Tibial nerve (tissue), 4 donors: ENCODE measurements around the gene BCAS3. TPM values are rescaled to one million over a fixed set of nuclear protein-coding genes. Genes with fewer than 3 reads are reported as not detected.

Experiments used
- DNase-seq, 2 donors: peaks; one replicate each; pipeline ENCODE4 v3.0.0-alpha.2; 2019; ENCODE audit warnings: low spot score in 2 of 2
- H3K27ac ChIP-seq, 4 donors: fragments of 200-600 bp; sonication (generic) in 3 of 4; one replicate each; pipeline ENCODE4 v1.5.1; 2017 to 2019; ENCODE audit warnings: mild to moderate bottlenecking in 1 of 4
- H3K27me3 ChIP-seq, 2 donors: fragments of 200-600 bp; sonication (generic) in 1 of 2; one replicate each; pipeline versions ENCODE4 v1.5.1 to v1.6.0; 2017 to 2019
- H3K36me3 ChIP-seq, 3 donors: fragments of 200-600 bp; sonication (generic); one replicate each; pipeline ENCODE4 v1.5.1; 2018 to 2019
- H3K4me1 ChIP-seq, 4 donors: fragments of 200-600 bp; sonication (generic) in 3 of 4; one replicate each; pipeline ENCODE4 v1.5.1; 2017 to 2019
- H3K4me3 ChIP-seq, 4 donors: fragments of 200-600 bp; sonication (generic) in 3 of 4; one replicate each; pipeline ENCODE4 v1.5.1; 2017 to 2019; ENCODE audit warnings: mild to moderate bottlenecking in 1 of 4, moderate library complexity in 1 of 4
- H3K9me3 ChIP-seq, 4 donors: fragments of 200-600 bp; sonication (generic) in 3 of 4; one replicate each; pipeline ENCODE4 v1.5.1; 2017 to 2019
- CTCF ChIP-seq, 5 experiments: fragments of 200-600 bp in 3 of 5; fragments of 450-650 bp in 2 of 5; sonication (generic) in 3 of 5; IDR thresholded peaks; one replicate each; pipeline ENCODE4 v1.5.1; 2016 to 2019; ENCODE audit warnings: antibody characterized with exemption in 5 of 5, mild to moderate bottlenecking in 3 of 5, moderate library complexity in 2 of 5
- EP300 ChIP-seq, 2 donors: sonication (generic); formaldehyde crosslinking; IDR thresholded peaks; one replicate each; pipeline ENCODE4 v1.6.1; 2017; ENCODE audit warnings: antibody characterized with exemption in 2 of 2, mild to moderate bottlenecking in 1 of 2
- POLR2A ChIP-seq, 2 donors: fragments of 450-650 bp; IDR thresholded peaks; one replicate each; pipeline ENCODE4 v1.6.1; 2017; ENCODE audit warnings: antibody characterized with exemption in 2 of 2, mild to moderate bottlenecking in 2 of 2, moderate library complexity in 2 of 2
- WGBS, 2 donors: methylation state at CpG; one replicate each; pipeline ENCODE4 v1.1.5; 2018; 5-methylcytosine and 5-hydroxymethylcytosine counted together
- total RNA-seq, 4 donors: library from RNA; depleted of rRNA; stranded (reverse); fragments of >200 nt; gene quantifications; one replicate each; pipeline ENCODE4 v1.1.0, GENCODE V29; 2016

BCAS3 gene
- total RNA-seq, 4 donors from 2014 or later, result 26.4 to 48.1 (median 44.8) TPM

- Histone ChIP-seq H3K27ac (no peak overlapping the region), H3K4me1 (peaks cover 0 to 18% (median 0%) of the 10 kb centered on the region in 4 donors), H3K36me3 (no peaks in the 10 kb centered on the region), H3K27me3 (no peaks in the 10 kb centered on the region), H3K4me3 (no peak overlapping the region), H3K9me3 (no peaks in the 10 kb centered on the region)
- TF ChIP-seq CTCF (IDR thresholded peaks at IDR 0.05) (no peak), EP300 (IDR thresholded peaks at IDR 0.05) (no peak), POLR2A (IDR thresholded peaks at IDR 0.05) (no peak)
- 97 to 100% methylated on average over 1 of the region's 1 CpG for WGBS, 2 donors
- DNase-seq, result no peak
Measured at GRCh38 chr17:61152898-61153297, 475.2 kb downstream of the BCAS3 start.

GRCh38 chr17:61155590-61156237, 478.1 kb downstream of the BCAS3 start:
- WGBS, 2 donors, result 84 to 88% methylated on average over 4 of the region's 4 CpGs
- H3K27me3 ChIP-seq, result no peaks in the 10 kb centered on the region
- no peaks in the 10 kb centered on the region for H3K9me3 ChIP-seq
- H3K36me3 ChIP-seq, result no peaks in the 10 kb centered on the region
- peaks cover 0 to 27% (median 0%) of the 10 kb centered on the region in 4 donors for H3K4me1 ChIP-seq
- TF ChIP-seq POLR2A (IDR thresholded peaks at IDR 0.05), result no peak
- TF ChIP-seq EP300 (IDR thresholded peaks at IDR 0.05), result no peak
- TF ChIP-seq CTCF (IDR thresholded peaks at IDR 0.05), result no peak
- H3K4me3 ChIP-seq, result no peak overlapping the region
- no peak for DNase-seq
- no peak overlapping the region for H3K27ac ChIP-seq

- Histone ChIP-seq H3K27ac (peak overlapping the region in 2 of 4 donors; percentile 68 to 72), H3K9me3 (no peaks in the 10 kb centered on the region), H3K4me1 (peaks cover 0 to 27% (median 0%) of the 10 kb centered on the region in 4 donors), H3K27me3 (no peaks in the 10 kb centered on the region), H3K36me3 (no peaks in the 10 kb centered on the region), H3K4me3 (peak overlapping the region in 1 of 4 donors; percentile 32)
- TF ChIP-seq EP300 (IDR thresholded peaks at IDR 0.05) (no peak), CTCF (IDR thresholded peaks at IDR 0.05) (no peak), POLR2A (IDR thresholded peaks at IDR 0.05) (no peak)
- 20 to 23% methylated on average over 7 of the region's 7 CpGs for whole genome bisulfite sequencing, 2 donors
- DNase-seq, result no peak
Measured at GRCh38 chr17:61157246-61157886, 479.7 kb downstream of the BCAS3 start.

- Histone ChIP-seq H3K36me3 (no peaks in the 10 kb centered on the region), H3K27me3 (no peaks in the 10 kb centered on the region), H3K27ac (peak overlapping the region in 2 of 4 donors; percentile 68 to 72), H3K4me1 (peaks cover 0 to 27% (median 0%) of the 10 kb centered on the region in 4 donors), H3K4me3 (no peak overlapping the region), H3K9me3 (no peaks in the 10 kb centered on the region)
- no peak for DNase-seq
- WGBS, 2 donors, result 62 to 65% methylated on average over 3 of the region's 3 CpGs
- no peak for TF ChIP-seq EP300 (IDR thresholded peaks at IDR 0.05)
- TF ChIP-seq POLR2A (IDR thresholded peaks at IDR 0.05), result no peak
- TF ChIP-seq CTCF (IDR thresholded peaks at IDR 0.05), result no peak
Measured at GRCh38 chr17:61158376-61158775, 480.7 kb downstream of the BCAS3 start.

GRCh38 chr17:61159221-61159814, 481.7 kb downstream of the BCAS3 start:
- DNase-seq, result no peak
- peaks cover 0 to 1% (median 0%) of the 10 kb centered on the region in 3 donors for H3K36me3 ChIP-seq
- no peak overlapping the region for H3K4me3 ChIP-seq
- WGBS, 2 donors, result 67 to 86% methylated on average over 1 of the region's 1 CpG
- no peaks in the 10 kb centered on the region for H3K27me3 ChIP-seq
- peaks cover 0 to 21% (median 0%) of the 10 kb centered on the region in 4 donors for H3K4me1 ChIP-seq
- TF ChIP-seq POLR2A (IDR thresholded peaks at IDR 0.05), result no peak
- TF ChIP-seq EP300 (IDR thresholded peaks at IDR 0.05), result no peak
- no peak for TF ChIP-seq CTCF (IDR thresholded peaks at IDR 0.05)
- H3K27ac ChIP-seq, result peak overlapping the region in 1 of 4 donors; percentile 21
- H3K9me3 ChIP-seq, result no peaks in the 10 kb centered on the region
